ENCODE results near the gene POMP.

The POMP gene

GRCh38 chr13:28693605-28694491 is 34.9 kb downstream of the POMP start:
- peak; percentile 20 for DNase-seq (ENCODE audit: low spot score)

GRCh38 chr13:28697441-28697840 is 38.5 kb downstream of the POMP start:
- DNase-seq (ENCODE audit: low spot score) = no peak

- DNase-seq (ENCODE audit: low spot score) = no peak
Measured at GRCh38 chr13:28699246-28699645, 40.3 kb downstream of the POMP start.

GRCh38 chr13:28704282-28704681 is 45.4 kb downstream of the POMP start:
- no peak for DNase-seq (ENCODE audit: low spot score)

GRCh38 chr13:28704919-28705318 is 46.0 kb downstream of the POMP start:
- DNase-seq (ENCODE audit: low spot score) = no peak

- DNase-seq (ENCODE audit: low spot score) = no peak
Measured at GRCh38 chr13:28705461-28706083, 46.6 kb downstream of the POMP start.

- DNase-seq (ENCODE audit: low spot score) = peak; percentile 18
Measured at GRCh38 chr13:28707629-28708427, 48.9 kb downstream of the POMP start.

- no peak for DNase-seq (ENCODE audit: low spot score)
Measured at GRCh38 chr13:28710161-28710560, 51.2 kb downstream of the POMP start.

GRCh38 chr13:28714651-28715050 is 55.7 kb downstream of the POMP start:
- DNase-seq (ENCODE audit: low spot score) = no peak

GRCh38 chr13:28716511-28716910 is 57.6 kb downstream of the POMP start:
- peak; percentile 27 for DNase-seq (ENCODE audit: low spot score)

- DNase-seq (ENCODE audit: low spot score) = no peak
Measured at GRCh38 chr13:28717170-28717569, 58.2 kb downstream of the POMP start.

- DNase-seq (ENCODE audit: low spot score) = peak; percentile 8
Measured at GRCh38 chr13:28718196-28718542, 59.2 kb downstream of the POMP start.

GRCh38 chr13:28718543-28719226 is 59.8 kb downstream of the POMP start, which contains the start of gene SLC46A3:
TSS of gene SLC46A3 (minus strand) at chr13:28718970. CDS start at chr13:28717998, 972 bp downstream.
- DNase-seq (ENCODE audit: low spot score) = peak; percentile 98

GRCh38 chr13:28719227-28720055 is 60.5 kb downstream of the POMP start:
- DNase-seq (ENCODE audit: low spot score) = peak; percentile 65

- DNase-seq (ENCODE audit: low spot score) = no peak
Measured at GRCh38 chr13:28723806-28724205, 64.9 kb downstream of the POMP start.

- no peak for DNase-seq (ENCODE audit: low spot score)
Measured at GRCh38 chr13:28725046-28725610, 66.2 kb downstream of the POMP start.
